Stimulated activated CD4-positive, alpha-beta T cell treated with anti-CD3 and anti-CD28 coated beads, TNF-alpha, amount 100 ng/mL, for 4 hours (primary cell): ENCODE results near the gene NXPH3.
"Not testable (repeated sequence)": the region's sequence is repeated elsewhere in the genome, so short reads cannot be mapped to it uniquely, and the experiment has no call there.

Experiments used
- DNase-seq, 3 experiments: peaks; one replicate each; pipeline ENCODE4 v3.0.0-alpha.2; 2020; ENCODE audit warnings: low read depth in 3 of 3

The NXPH3 gene

DNA sequence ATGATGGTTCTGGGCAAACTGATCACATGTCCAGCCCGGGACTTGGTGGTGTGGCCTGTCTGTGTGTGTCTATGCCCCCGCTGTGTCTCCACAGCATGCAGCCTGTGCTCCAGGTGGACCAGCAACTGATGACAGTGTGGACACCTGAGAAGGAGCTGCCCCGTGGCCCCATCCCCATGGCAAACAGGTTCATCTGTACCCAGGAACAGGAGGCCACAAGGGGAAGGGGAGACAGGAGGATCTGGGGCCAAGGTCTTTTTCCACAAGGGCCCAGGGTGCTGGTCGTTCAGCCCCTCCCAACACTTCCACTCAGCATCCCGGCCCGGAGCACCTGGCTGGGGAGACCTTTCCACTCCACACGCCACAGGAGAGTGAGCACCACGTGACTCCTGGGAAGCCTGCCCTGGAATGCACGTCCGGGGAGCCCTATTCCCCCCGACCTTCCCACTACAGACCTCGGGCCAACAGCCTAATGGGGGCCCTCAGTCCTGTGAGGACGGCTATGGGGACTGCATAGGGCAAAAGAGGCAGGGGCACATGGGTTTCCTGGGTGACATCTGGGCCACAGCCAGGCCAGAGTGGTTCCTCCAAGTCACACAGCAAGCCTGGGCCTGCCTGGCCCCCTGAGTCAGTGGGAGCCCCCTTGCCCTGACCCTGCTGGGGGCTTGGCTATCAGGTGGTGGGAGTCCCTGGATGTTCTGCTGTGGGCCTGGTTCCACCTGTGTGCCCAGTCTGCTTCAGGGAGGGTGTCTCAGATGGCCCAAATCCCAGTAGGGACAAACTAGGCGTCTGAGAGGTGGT, 20.8 kb upstream of the NXPH3 start:
- no peak for DNase-seq

DNA sequence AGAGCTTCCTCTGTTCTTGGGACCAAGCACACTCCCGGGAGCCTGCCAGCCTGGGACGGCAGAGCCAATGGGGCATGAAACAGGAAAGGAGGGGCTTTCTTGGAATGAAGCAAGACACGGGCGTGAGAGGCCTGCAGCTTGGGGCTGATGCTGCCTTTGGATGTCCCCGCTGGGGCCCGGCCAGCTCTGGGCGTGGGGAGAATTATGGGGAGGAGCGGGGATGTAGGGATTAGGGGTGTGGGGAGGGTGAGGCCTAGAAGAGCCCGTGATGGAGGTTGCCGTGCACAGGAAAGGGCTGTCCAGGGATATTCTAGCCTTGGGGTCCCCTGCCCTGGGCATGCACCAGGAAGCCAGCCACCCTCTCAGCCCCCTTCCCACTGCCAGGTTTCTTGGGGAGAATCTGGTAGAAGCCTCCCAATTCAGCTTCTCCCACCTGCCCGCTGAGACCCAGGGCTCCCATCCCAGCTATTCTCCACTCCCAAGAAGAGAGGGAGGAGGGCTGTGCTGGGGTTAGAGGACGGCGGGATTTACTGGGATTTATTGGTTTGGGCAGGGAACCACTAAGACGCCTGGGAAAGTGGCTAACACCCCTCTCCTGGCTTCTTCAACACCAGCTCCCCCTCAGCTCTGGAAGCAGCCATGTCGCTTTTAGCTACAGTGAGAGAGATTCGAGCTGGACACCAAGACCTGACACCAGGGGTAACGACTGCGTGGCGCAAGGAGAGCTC, 20.0 kb upstream of the NXPH3 start:
- DNase-seq, result no peak

DNA sequence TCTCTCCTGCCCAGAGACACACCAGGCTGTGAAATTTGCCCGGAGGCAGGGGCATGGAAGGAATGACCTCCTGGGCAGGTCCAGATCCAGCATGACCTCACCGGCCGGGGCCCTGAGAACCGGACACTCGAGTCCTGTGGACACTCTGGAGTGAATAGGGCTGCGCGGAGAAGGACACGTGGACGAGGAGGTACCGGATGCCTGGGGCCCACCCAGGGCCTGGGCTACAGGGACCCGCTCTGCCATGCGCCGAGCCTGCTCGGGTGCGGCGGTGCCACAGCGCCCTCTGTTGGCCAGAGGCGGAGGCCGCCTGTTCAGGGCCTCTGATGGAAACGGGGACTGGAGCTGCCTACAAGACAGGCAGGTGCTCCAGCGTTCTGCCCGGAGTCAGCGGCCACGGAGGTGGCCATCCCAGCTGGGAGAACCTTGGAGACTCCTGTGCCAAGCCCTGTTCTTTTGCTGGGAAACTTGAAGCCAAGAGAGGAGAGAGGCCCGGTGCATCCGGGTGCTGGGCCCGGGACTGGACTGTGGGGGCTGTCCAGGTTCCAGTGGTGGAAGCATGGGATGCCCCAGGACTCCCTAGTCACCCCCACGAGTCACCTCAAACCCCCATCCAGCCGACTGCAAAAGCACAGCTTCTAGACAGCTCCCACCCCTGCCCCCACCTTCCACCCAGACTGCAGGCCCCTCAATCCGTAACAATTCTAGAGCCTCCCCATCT, 19.3 kb upstream of the NXPH3 start:
- DNase-seq, result peak; percentile 69 to 74 (median 69)

- no peak for DNase-seq
Measured at GRCh38 chr17:49557312-49558024, 18.2 kb upstream of the NXPH3 start.

GRCh38 chr17:49564638-49565037, 11.0 kb upstream of the NXPH3 start:
- DNase-seq, result no peak

DNA sequence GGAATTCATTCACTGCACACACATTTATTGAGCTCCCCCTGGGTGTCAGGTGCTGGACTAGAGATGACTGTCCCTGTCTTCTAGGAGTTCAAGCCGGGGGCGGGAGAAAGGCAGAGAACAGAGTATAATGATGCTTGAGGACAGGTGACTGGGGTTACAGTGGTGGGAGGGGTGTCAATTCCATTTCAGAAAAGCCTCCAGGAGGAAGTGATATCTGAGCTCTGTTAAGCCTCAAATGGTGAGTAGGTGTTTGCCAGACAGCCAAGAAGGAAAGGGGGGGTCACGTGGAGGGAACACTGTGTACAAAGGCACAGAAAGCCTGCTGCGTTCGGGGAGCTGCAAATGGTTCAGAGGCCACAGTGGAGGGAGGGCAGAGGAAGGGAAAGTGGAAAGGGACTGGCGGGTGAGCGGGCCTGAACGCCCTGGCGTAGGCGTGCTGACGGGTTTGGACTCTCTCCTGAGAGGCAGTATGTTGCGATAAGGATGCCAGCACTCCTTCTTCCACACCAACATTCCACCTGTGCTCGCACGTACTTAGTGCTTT, 9.7 kb upstream of the NXPH3 start:
- DNase-seq, result no peak

GRCh38 chr17:49566668-49567071, 9.0 kb upstream of the NXPH3 start:
- DNase-seq, result no peak

DNA sequence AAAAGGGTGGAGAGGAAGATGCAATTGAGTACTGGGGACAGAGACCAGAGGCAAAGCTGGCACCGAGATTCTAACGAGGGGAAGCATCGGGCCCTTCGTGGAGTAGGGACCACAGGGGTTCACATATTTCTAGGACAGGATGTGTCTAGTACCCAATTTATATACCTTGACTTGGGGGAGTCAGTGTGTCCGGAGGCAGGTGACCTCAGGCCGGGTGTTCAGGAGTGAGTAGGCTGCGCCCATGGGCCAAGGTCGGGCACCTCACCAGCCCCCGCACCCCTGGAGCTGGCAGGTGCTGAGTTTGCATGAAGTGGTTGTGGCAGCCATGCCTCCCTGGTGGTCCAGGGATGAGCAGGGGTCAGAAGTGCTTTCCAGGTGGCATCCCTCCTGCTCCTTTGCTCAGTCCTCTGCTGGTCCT, 8.6 kb upstream of the NXPH3 start:
- no peak for DNase-seq

DNA sequence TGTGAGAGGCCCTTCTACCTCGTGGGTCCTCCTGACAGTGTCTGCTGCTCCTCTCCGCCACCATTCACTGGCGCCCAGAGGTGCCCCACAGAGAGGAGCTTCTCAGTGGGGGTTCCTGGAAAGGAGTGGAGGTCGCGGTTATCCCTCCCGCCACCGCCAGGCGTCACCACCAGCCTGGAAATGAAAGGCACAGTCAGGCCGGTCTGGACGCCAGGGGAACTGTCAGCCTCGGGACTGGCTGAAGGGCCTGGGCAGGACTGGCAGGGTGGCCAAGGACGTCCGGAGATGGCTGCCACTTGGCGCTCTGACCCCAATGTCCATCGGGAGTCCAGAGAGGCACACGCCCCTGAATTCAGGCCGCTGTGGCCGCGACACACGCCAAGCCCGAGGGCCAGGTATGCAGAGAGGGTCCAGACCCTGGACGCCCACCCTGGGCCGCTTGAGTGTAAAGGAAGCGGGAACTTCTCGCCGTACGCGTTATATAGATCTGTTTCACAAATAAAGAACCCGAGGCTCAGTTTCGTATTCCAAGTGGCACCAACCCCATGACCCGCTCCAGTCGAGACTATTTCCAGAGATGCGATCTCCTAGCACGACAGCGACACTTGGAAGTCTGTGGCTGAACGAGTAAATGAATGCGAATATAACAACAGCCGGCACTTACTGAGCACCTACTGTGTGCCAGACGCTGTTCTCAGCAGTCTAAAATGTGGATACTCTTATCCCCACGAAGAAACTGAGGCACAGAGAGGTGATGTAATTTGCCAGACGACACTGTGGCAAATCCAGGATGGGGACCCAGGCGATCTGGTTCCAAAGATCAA, 7.6 kb upstream of the NXPH3 start:
- DNase-seq, result peak; percentile 65 to 77 (median 73)

DNA sequence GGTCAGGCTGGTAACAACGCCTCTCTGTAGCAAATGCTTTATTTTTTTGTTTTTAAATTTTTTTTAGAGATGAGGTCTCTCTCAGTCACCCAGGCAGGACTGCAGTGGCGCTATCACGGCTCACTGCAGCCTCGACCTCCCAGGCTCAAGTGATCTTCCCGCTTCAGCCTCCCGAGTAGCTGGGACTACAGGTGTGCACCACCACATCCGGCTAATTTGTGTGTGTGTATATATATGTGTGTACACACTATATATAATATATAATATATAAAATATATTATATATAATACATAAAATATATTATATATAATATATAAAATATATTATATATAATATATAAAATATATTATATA, 7.0 kb upstream of the NXPH3 start:
- not testable (repeated sequence) for DNase-seq

DNA sequence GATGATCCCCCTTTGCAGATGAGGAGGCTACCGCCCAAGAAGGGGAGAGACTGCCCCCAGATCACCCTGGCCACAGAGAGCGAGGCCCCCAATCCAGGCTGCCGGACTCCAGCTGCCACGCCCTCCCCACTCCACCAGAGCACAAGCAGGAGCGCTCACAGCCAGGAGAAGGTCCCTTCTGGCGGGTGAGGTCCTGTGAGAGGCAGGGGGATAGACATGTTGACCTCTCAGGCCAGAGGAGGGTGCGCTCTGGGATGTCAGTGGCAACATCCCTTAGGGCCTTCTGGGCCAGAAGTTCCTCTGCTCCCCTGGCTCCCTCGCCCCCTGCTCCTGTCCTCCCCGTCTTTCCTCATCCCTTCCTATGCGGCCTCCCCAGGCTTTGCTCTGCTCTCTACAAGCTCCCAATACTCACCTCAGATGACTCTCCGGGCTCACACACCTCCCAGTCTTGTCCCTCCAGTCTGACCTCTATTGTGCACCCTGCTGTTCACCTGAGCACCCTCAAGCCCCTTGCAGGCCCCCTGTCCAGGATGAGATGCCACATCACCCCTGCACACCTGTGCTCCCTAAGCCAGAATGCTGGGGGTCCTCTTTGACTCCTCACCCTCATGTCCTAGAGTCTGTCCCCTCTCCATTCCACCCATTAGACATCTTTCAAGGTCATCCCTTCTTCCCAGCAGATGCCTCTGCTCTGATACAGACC, 5.0 kb upstream of the NXPH3 start:
- no peak for DNase-seq

DNA sequence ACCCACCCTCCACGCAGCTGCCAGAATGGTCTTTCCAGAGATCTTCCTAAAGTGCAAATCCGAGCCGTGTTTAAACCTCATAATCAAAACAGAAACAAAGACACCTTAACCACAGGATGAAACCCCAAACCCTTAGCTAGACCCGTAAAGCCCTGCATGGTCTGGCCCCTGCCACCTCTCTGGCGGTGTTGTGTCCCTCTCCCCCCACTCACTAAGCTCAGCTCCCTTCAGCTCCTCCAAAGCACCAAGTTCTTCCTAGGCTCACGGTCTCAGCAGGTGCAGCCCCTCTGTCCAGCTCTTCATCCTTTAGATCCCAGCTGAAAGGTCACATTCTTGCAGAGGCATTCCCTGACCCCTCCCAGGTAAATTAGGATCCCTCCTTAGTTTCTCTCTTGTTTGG, 4.4 kb upstream of the NXPH3 start:
- DNase-seq, result no peak

GRCh38 chr17:49571764-49572163, 3.9 kb upstream of the NXPH3 start:
- no peak for DNase-seq

DNA sequence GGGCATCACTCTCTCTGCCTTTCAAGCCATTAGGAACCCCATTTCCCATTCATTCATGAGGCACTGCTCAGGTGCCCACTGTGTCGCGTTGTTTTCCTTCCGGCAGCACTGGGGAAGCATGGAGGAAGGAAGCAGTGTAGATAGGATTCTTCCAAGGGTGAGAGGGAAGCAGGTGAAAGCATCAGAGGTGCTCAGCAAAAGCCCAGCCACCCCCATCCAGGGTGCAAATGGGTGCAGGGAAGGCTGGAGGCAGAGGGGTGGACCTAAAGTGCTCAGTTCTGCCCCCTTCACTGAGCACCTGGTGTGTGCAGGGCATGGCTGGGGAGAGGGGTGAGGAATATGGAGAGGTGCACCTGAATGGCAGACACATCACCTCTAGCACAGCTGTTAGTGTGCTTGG, 3.4 kb upstream of the NXPH3 start:
- DNase-seq, result no peak

- no peak for DNase-seq
Measured at GRCh38 chr17:49572806-49573420, 2.8 kb upstream of the NXPH3 start.

GRCh38 chr17:49573510-49574322, 2.0 kb upstream of the NXPH3 start:
- no peak for DNase-seq

DNA sequence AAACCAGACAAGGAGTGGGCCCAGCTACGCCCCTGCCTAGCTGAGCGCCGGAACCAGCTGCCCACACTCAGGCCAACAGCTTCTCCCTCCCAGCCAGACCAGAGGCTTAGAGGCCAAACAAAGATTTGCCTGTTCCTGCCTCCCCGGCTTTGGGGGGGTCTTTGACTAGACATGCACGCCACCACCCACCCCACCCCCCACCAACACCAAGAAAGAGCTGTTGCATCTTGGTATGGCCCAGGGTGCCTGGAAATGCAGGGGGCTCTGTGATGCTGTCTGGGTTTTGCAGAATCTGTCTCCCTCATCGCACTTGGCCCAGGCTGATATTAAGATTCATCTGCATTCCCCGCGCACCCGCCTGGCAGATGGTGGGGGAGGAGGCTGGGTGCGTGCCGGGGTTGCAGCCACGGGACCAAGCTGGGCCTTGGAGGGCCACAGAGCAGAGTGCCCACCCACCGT, 1.3 kb upstream of the NXPH3 start:
- no peak for DNase-seq

DNA sequence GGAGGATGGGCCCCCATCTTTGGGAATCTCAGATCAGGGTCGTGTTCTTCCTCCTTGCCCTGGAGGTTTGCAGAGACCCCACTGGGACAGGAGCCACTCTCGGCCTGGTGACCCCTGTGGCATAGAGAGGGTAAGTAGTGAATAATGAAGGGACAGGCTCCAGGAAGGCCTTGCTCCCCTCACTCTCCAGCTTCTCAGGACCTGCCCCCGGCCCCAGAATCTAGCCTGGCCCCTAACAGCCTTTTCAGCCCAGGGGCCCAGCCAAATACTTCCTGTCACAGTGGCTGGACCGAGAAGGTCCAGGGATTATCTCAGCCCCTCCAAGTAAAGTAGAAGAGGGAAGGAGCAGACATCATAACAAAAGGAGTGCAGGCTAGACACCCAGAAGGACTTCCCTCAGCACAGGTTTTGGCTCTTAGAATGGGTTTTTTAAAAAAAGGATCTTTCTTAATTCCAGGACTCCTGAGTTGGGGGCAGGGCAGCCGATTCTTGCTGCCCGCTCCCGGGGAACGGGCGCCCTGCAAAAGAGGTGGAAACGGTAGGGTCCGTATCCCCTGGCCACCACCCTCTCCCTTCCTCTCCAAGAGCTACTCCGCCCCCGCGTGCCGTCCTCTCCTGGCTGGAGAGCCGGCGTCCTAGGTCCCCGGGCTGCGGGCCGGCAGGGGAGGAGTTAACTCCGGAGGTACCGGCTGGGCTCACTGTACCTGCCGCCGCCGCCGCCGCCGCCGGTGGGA, 559 bp upstream of the NXPH3 start:
- no peak for DNase-seq
